Measurements from ENCODE around the gene MSL2.

- TF ChIP-seq CTCF (IDR thresholded peaks at IDR 0.05): no peak
- no peak for TF ChIP-seq EZH2 (IDR thresholded peaks at IDR 0.05; ENCODE audit: borderline replicate concordance, insufficient read depth, low read depth, low read length, poor library complexity, severe bottlenecking)
These were observed 11.5 kb upstream of the MSL2 start for GRCh38 chr3:136207489-136208115.

Data from B cell (primary cell).